ENCODE measurements around the gene OSGIN1. TPM values are rescaled to one million over a fixed set of nuclear protein-coding genes. Genes with fewer than 3 reads are reported as not detected.

OSGIN1 gene
- total RNA-seq, 1 donor from 2014 or later: not detected

DNA sequence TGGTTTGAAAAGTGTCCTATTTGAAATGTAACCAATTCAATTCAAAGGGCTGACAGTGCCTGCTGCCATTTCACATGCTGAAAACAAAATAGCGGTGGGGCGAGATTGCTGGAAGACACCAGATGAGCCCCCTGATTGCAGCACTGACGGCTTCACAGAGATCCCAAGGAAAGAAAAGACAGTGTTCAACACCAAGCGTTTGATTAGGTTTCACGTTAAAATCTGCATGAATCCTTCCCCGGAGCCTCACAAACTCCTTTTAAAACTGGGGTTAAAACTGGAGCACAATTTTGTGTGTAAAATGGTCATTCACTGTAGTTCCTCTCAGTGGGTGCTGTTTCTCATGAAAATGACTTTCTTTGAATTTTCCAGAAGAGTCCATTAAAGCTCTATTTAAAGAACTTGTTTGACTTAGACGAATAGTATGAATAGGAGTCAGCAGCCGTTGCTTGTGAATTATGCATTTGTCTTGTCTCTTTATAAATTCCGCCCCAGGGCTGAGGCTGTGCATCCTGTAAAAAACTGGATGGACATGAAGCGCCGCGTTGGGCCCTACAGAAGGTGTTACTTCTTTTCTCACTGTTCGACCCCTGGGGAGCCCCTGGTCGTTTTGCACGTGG is 45.3 kb upstream of the OSGIN1 start:
- H3K4me3 Mint-ChIP-seq (ENCODE audit: unreplicated experiment): no peak overlapping the region
- no peaks in the 10 kb centered on the region for H3K36me3 Mint-ChIP-seq (ENCODE audit: unreplicated experiment)
- H3K9me3 Mint-ChIP-seq (ENCODE audit: unreplicated experiment): peaks cover under 1% of the 10 kb centered on the region
- H3K4me1 Mint-ChIP-seq (ENCODE audit: low read depth, unreplicated experiment): peaks cover 22% of the 10 kb centered on the region
- no peak overlapping the region for H3K27ac Mint-ChIP-seq (ENCODE audit: unreplicated experiment)
- TF ChIP-seq, protein P1, sequence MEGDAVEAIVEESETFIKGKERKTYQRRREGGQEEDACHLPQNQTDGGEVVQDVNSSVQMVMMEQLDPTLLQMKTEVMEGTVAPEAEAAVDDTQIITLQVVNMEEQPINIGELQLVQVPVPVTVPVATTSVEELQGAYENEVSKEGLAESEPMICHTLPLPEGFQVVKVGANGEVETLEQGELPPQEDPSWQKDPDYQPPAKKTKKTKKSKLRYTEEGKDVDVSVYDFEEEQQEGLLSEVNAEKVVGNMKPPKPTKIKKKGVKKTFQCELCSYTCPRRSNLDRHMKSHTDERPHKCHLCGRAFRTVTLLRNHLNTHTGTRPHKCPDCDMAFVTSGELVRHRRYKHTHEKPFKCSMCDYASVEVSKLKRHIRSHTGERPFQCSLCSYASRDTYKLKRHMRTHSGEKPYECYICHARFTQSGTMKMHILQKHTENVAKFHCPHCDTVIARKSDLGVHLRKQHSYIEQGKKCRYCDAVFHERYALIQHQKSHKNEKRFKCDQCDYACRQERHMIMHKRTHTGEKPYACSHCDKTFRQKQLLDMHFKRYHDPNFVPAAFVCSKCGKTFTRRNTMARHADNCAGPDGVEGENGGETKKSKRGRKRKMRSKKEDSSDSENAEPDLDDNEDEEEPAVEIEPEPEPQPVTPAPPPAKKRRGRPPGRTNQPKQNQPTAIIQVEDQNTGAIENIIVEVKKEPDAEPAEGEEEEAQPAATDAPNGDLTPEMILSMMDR (IDR thresholded peaks at IDR 0.05; ENCODE audit: partially characterized antibody, unreplicated experiment): no peak
- DNase-seq: no peak
- H3K27me3 Mint-ChIP-seq (ENCODE audit: unreplicated experiment): peaks cover 1% of the 10 kb centered on the region

DNA sequence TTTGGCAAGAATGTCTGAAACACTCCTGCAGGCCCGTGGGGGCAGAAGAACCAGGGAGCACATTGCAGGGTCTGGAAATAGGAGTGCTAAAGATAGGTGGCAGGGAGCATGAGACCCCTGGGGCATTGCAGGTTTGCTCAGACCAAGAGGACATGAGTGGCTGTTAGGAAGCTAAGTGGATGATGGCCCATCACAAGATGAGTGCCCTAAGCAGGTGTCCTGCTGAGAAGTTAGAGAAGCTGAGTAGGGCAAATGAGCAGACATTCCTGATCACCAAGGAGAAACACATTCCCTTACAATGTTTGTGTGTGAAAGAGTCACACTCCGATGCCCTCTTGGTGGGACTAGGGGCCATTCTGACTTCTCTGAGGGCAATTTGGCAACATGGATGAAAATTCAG is 44.2 kb upstream of the OSGIN1 start:
- peaks cover 2% of the 10 kb centered on the region for H3K27me3 Mint-ChIP-seq (ENCODE audit: unreplicated experiment)
- H3K4me1 Mint-ChIP-seq (ENCODE audit: low read depth, unreplicated experiment): peaks cover 18% of the 10 kb centered on the region
- TF ChIP-seq, protein P1 (IDR thresholded peaks at IDR 0.05; ENCODE audit: partially characterized antibody, unreplicated experiment): no peak
- no peaks in the 10 kb centered on the region for H3K36me3 Mint-ChIP-seq (ENCODE audit: unreplicated experiment)
- no peak for DNase-seq
- no peaks in the 10 kb centered on the region for H3K9me3 Mint-ChIP-seq (ENCODE audit: unreplicated experiment)
- no peak overlapping the region for H3K4me3 Mint-ChIP-seq (ENCODE audit: unreplicated experiment)
- H3K27ac Mint-ChIP-seq (ENCODE audit: unreplicated experiment): no peak overlapping the region

DNA sequence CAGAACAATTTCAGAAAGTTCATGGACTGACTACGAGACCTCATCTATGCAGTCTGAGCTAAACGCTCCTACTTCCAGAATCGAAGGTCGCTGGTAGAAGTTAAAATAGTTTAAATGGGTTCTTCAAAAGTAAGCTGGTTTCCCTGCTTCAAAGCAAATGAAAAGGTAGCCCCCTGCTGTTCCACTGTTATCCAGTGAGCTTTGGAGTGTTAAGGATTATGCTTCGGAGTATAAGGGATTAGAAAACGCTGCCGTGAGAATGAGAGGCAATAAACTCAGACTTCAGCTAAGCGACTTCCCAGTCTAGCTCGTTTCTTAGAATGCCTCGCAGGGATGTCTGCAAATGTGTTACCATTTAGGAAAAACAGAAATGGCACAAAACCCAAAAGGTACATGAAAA is 41.8 kb upstream of the OSGIN1 start:
- Mint-ChIP-seq H3K4me3 (ENCODE audit: unreplicated experiment) (no peak overlapping the region), H3K36me3 (ENCODE audit: unreplicated experiment) (peaks cover 5% of the 10 kb centered on the region), H3K27me3 (ENCODE audit: unreplicated experiment) (peaks cover 7% of the 10 kb centered on the region), H3K9me3 (ENCODE audit: unreplicated experiment) (peaks cover 4% of the 10 kb centered on the region), H3K27ac (ENCODE audit: unreplicated experiment) (no peak overlapping the region), H3K4me1 (ENCODE audit: low read depth, unreplicated experiment) (peaks cover 10% of the 10 kb centered on the region)
- no peak for DNase-seq
- TF ChIP-seq, protein P1 (IDR thresholded peaks at IDR 0.05; ENCODE audit: partially characterized antibody, unreplicated experiment): no peak

DNA sequence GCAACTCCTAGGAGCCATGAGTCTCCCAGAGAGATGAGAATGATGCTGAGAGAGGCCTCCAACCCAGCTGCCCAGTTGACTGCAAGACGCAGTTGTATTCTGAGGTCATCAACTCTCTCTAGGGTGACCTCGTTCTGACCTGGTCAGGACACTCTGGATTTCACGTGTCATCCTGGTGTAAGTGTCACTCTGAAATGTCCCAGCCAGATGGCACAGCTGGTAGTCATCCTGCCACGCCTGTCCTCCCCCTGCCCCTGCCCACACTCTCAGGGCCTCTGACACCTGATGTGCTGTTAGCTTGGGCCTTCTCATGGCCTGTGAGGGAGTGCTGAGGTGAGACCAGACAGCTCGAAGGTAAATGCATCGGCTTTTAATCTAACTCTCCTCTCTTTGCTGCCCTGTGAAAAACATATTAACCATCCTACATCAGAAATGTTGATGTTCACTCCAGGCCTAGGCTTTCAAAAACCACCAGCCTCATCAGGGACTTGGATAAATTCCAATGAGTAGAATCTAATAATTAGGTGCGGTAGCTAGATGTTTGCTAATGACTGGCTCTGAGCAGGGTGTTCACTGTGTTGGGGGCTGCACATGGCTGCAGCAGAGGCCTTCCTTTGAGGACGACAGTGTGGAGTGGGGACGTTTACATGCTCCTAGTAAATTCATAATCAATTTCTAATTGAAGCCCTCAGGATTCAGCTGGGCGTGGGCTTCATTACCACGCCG is 40.4 kb upstream of the OSGIN1 start:
- H3K4me1 Mint-ChIP-seq (ENCODE audit: low read depth, unreplicated experiment): peaks cover 10% of the 10 kb centered on the region
- peaks cover 8% of the 10 kb centered on the region for H3K9me3 Mint-ChIP-seq (ENCODE audit: unreplicated experiment)
- DNase-seq: no peak
- no peak overlapping the region for H3K4me3 Mint-ChIP-seq (ENCODE audit: unreplicated experiment)
- H3K27ac Mint-ChIP-seq (ENCODE audit: unreplicated experiment): peak overlapping the region; percentile 52
- TF ChIP-seq, protein P1 (IDR thresholded peaks at IDR 0.05; ENCODE audit: partially characterized antibody, unreplicated experiment): no peak
- peaks cover 13% of the 10 kb centered on the region for H3K36me3 Mint-ChIP-seq (ENCODE audit: unreplicated experiment)
- peaks cover 9% of the 10 kb centered on the region for H3K27me3 Mint-ChIP-seq (ENCODE audit: unreplicated experiment)

DNA sequence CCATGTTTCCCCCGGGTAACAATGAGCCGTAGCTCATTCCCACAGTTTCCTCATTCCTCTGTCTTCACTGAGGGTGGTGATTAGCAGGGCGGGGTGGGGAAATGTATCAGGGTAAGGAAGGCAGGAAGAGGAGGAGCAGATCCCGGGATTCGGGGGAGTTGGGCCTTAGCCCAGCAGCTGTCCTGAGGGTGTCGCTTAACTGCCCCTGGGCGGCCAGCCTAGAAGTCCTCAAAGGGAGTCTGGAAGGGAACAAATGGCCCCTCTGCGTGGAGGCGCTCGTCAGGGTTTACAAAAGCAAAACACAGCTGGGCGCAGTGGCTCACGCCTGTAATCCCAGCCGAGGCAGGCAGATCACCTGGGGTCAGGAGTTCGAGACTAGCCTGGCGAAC is 39.8 kb upstream of the OSGIN1 start:
- H3K27me3 Mint-ChIP-seq (ENCODE audit: unreplicated experiment): peaks cover 15% of the 10 kb centered on the region
- TF ChIP-seq, protein P1 (IDR thresholded peaks at IDR 0.05; ENCODE audit: partially characterized antibody, unreplicated experiment): no peak
- no peak for DNase-seq
- peaks cover 18% of the 10 kb centered on the region for H3K36me3 Mint-ChIP-seq (ENCODE audit: unreplicated experiment)
- H3K9me3 Mint-ChIP-seq (ENCODE audit: unreplicated experiment): peaks cover 12% of the 10 kb centered on the region
- H3K4me1 Mint-ChIP-seq (ENCODE audit: low read depth, unreplicated experiment): peaks cover 10% of the 10 kb centered on the region
- H3K4me3 Mint-ChIP-seq (ENCODE audit: unreplicated experiment): no peak overlapping the region
- H3K27ac Mint-ChIP-seq (ENCODE audit: unreplicated experiment): no peak overlapping the region

Data from glutamatergic neuron (in vitro differentiated cells).